HepG2 (cell line): ENCODE measurements around the gene SSBP4. TPM values are rescaled to one million over a fixed set of nuclear protein-coding genes. Genes with fewer than 3 reads are reported as not detected.
A peak's percentile ranks its signal among the peaks of the same experiment; 100 is the strongest.

ENCODE experiments used
- CHCHD3 ChIP-seq: sonication (generic); formaldehyde crosslinking; IDR thresholded peaks from 2 replicates; pipeline ENCODE4 v1.8.0; 2022; ENCODE audit warnings: mild to moderate bottlenecking, missing genetic modification reagents, moderate library complexity
- DZIP1 ChIP-seq: sonication (generic); formaldehyde crosslinking; IDR thresholded peaks from 2 replicates; pipeline ENCODE4 v1.5.0; 2020; ENCODE audit warnings: mild to moderate bottlenecking, missing genetic modification reagents
- GZF1 ChIP-seq: sonication (generic); formaldehyde crosslinking; IDR thresholded peaks from 2 replicates; pipeline ENCODE4 v1.5.1; 2020; ENCODE audit warnings: mild to moderate bottlenecking, missing genetic modification reagents
- KDM5B ChIP-seq: sonication (generic); formaldehyde crosslinking; IDR thresholded peaks from 2 replicates; pipeline ENCODE4 v1.4.0; 2020; ENCODE audit warnings: missing genetic modification reagents, mild to moderate bottlenecking, borderline replicate concordance
- KLF13 ChIP-seq: sonication (generic); formaldehyde crosslinking; IDR thresholded peaks from 2 replicates; pipeline ENCODE4 v1.4.0; 2020; ENCODE audit warnings: mild to moderate bottlenecking, missing genetic modification reagents
- KLF6 ChIP-seq: IDR thresholded peaks from 2 replicates; pipeline ENCODE4 v1.8.0; 2016; ENCODE audit warnings: missing biosample characterization, missing genetic modification reagents
- MAZ ChIP-seq, 2 experiments: sonication (generic) in 1 of 2; formaldehyde crosslinking in 1 of 2; IDR thresholded peaks; 2 replicates each; pipeline versions ENCODE4 v1.5.0 to v1.6.1; 2012 to 2020; ENCODE audit warnings: low read depth in 2 of 2, mild to moderate bottlenecking in 2 of 2, borderline replicate concordance in 1 of 2, improper control_type of control experiment in 1 of 2, low read length in 1 of 2, missing genetic modification reagents in 1 of 2, moderate library complexity in 1 of 2
- MED13 ChIP-seq: sonication (generic); formaldehyde crosslinking; IDR thresholded peaks from 2 replicates; pipeline ENCODE4 v1.5.0; 2020; ENCODE audit warnings: missing genetic modification reagents
- PRMT3 ChIP-seq: sonication (generic); formaldehyde crosslinking; IDR thresholded peaks from 2 replicates; pipeline ENCODE4 v1.8.1; 2022; ENCODE audit warnings: low read depth, mild to moderate bottlenecking, moderate library complexity, missing genetic modification reagents, borderline replicate concordance
- SKI ChIP-seq: fragments of 450-650 bp; IDR thresholded peaks from one replicate; pipeline ENCODE4 v1.6.1; 2018; ENCODE audit warnings: mild to moderate bottlenecking; ENCODE audit not compliant: partially characterized antibody
- THAP8 ChIP-seq: sonication (generic); formaldehyde crosslinking; IDR thresholded peaks from 2 replicates; pipeline ENCODE4 v1.5.1; 2020; ENCODE audit warnings: missing genetic modification reagents, mild to moderate bottlenecking, borderline replicate concordance
- ZBTB21 ChIP-seq: sonication (generic); formaldehyde crosslinking; IDR thresholded peaks from 2 replicates; pipeline ENCODE4 v1.4.0; 2020; ENCODE audit warnings: missing genetic modification reagents
- ZBTB7B ChIP-seq: sonication (generic); formaldehyde crosslinking; IDR thresholded peaks from 2 replicates; pipeline ENCODE4 v1.4.0; 2020; ENCODE audit warnings: missing genetic modification reagents
- ZNF263 ChIP-seq: sonication (generic); formaldehyde crosslinking; IDR thresholded peaks from 2 replicates; pipeline ENCODE4 v1.4.0; 2020; ENCODE audit warnings: missing genetic modification reagents
- ZNF282 ChIP-seq: fragments of 450-650 bp; IDR thresholded peaks from 2 replicates; pipeline ENCODE4 v1.6.1; 2018; ENCODE audit not compliant: partially characterized antibody
- ZNF33A ChIP-seq: sonication (generic); formaldehyde crosslinking; IDR thresholded peaks from 2 replicates; pipeline ENCODE4 v1.5.1; 2020; ENCODE audit warnings: missing genetic modification reagents, mild to moderate bottlenecking, moderate library complexity, borderline replicate concordance
- ZNF44 ChIP-seq: sonication (generic); formaldehyde crosslinking; IDR thresholded peaks from 2 replicates; pipeline ENCODE4 v1.5.1; 2020; ENCODE audit warnings: mild to moderate bottlenecking, missing genetic modification reagents
- ZNF513 ChIP-seq: sonication (generic); formaldehyde crosslinking; conservative IDR thresholded peaks from 2 replicates; pipeline ENCODE4 v1.5.0; 2020; ENCODE audit warnings: missing genetic modification reagents
- ZNF547 ChIP-seq: sonication (generic); formaldehyde crosslinking; IDR thresholded peaks from 2 replicates; pipeline ENCODE4 v1.5.1; 2020; ENCODE audit warnings: mild to moderate bottlenecking, missing genetic modification reagents
- ZNF570 ChIP-seq: sonication (generic); formaldehyde crosslinking; IDR thresholded peaks from 2 replicates; pipeline ENCODE4 v1.4.0; 2020; ENCODE audit warnings: mild to moderate bottlenecking, missing genetic modification reagents, borderline replicate concordance
- ZNF607 ChIP-seq: sonication (generic); formaldehyde crosslinking; IDR thresholded peaks from 2 replicates; pipeline ENCODE4 v1.5.1; 2020; ENCODE audit warnings: missing genetic modification reagents, mild to moderate bottlenecking, borderline replicate concordance
- polyA plus RNA-seq, 8 experiments: library from polyadenylated mRNA; depleted of rRNA in 3 of 8; stranded (reverse) in 7 of 8; unstranded in 1 of 8; fragments of >200 nt; fragmentation: Illumina TruSeq in 4 of 8; extraction: Trizol in 4 of 8; gene quantifications; 2 replicates each; pipeline versions ENCODE4 v1.2.1 to v1.2.3, GENCODE V29; 2011 to 2016; ENCODE audit warnings: low read depth in 4 of 8, missing spikeins in 1 of 8, mixed read lengths in 1 of 8; ENCODE audit not compliant: insufficient read depth in 1 of 8
- total RNA-seq, 5 experiments: library from RNA; depleted of rRNA; stranded (reverse); fragments of >200 nt; fragmentation: Illumina TruSeq; extraction: Trizol; gene quantifications; 2 replicates each; pipeline ENCODE4 v1.2.3, GENCODE V29; 2016; ENCODE audit warnings: low read depth in 1 of 5

SSBP4 gene
- total and polyA plus RNA-seq, 2 of the 13 experiments (the other 11 are each of a cell fraction or from before 2014, with no cell fraction given), result 20.8 to 39.5 TPM

GRCh38 chr19:18439025-18439909 is 20.1 kb downstream of the SSBP4 start (continued):
- no peak for TF ChIP-seq MAZ (IDR thresholded peaks at IDR 0.05; ENCODE audit: borderline replicate concordance, low read depth, low read length)
- TF ChIP-seq MAZ (CRISPR knock-in tag; IDR thresholded peaks at IDR 0.05; ENCODE audit: low read depth), result no peak
- TF ChIP-seq SKI, result no peak
- TF ChIP-seq ZBTB21 (CRISPR knock-in tag), result no peak
- TF ChIP-seq KLF13 (CRISPR knock-in tag), result no peak
- TF ChIP-seq ZNF607 (CRISPR knock-in tag), result no peak; the same call in 1 of the 2 replicates
- TF ChIP-seq ZNF263, result no peak
- no peak for TF ChIP-seq KLF6 (CRISPR knock-in tag)
- TF ChIP-seq ZNF44 (CRISPR knock-in tag), result no peak
- no peak for TF ChIP-seq CHCHD3 (CRISPR knock-in tag)
- TF ChIP-seq ZNF513 (CRISPR knock-in tag), result no peak
- 0 out of 2 replicates have a peak, but pooled peaks have one; percentile 23 for TF ChIP-seq ZBTB7B (CRISPR knock-in tag)
- no peak for TF ChIP-seq THAP8 (CRISPR knock-in tag)
- TF ChIP-seq ZNF282, result no peak
- no peak for TF ChIP-seq MED13 (CRISPR knock-in tag)
- TF ChIP-seq DZIP1 (CRISPR knock-in tag), result no peak
- TF ChIP-seq GZF1 (CRISPR knock-in tag), result no peak
- TF ChIP-seq ZNF33A, result no peak
- no peak for TF ChIP-seq ZNF570
- no peak; the same call in 1 of the 2 replicates for TF ChIP-seq ZNF547 (CRISPR knock-in tag)
- TF ChIP-seq PRMT3 (CRISPR knock-in tag), result no peak
- TF ChIP-seq KDM5B, result no peak
